Endothelial cell of hepatic sinusoid (primary cell): ENCODE data around the gene PRDM15.

Experiments
- in situ Hi-C: cut with HindIII; loops from 2 replicates; pipeline ENCODE4 v1.10.0; 2017; ENCODE audit warnings: low sequenced_read_pairs

Gene PRDM15

GRCh38 chr21:41784456-41785102 lies 94.6 kb downstream of the PRDM15 start:
- in situ Hi-C loops: no loop called here

- in situ Hi-C loops: no loop called here
Observed at GRCh38 chr21:41783476-41784180, 95.5 kb downstream of the PRDM15 start.

GRCh38 chr21:41781050-41781410 lies 98.1 kb downstream of the PRDM15 start:
- in situ Hi-C loops: no loop called here

- in situ Hi-C loops: no loop called here
Observed at GRCh38 chr21:41780337-41781049, 98.7 kb downstream of the PRDM15 start.

GRCh38 chr21:41779659-41780058 lies 99.5 kb downstream of the PRDM15 start:
- in situ Hi-C loops: no loop called here

- in situ Hi-C loops: no loop called here
Observed at GRCh38 chr21:41778930-41779600, 100.1 kb downstream of the PRDM15 start.

GRCh38 chr21:41777951-41778815 lies 101.0 kb downstream of the PRDM15 start:
- in situ Hi-C loops: no loop called here

GRCh38 chr21:41776778-41777177 lies 102.4 kb downstream of the PRDM15 start:
- in situ Hi-C loops: no loop called here

GRCh38 chr21:41775149-41775472 lies 104.0 kb downstream of the PRDM15 start:
- in situ Hi-C loops: no loop called here

- in situ Hi-C loops: no loop called here
Observed at GRCh38 chr21:41774467-41775148, 104.5 kb downstream of the PRDM15 start.

- in situ Hi-C loops: no loop called here
Observed at GRCh38 chr21:41772351-41773080, 106.6 kb downstream of the PRDM15 start.

GRCh38 chr21:41771625-41771945 lies 107.6 kb downstream of the PRDM15 start:
- in situ Hi-C loops: no loop called here

GRCh38 chr21:41770901-41771624 lies 108.1 kb downstream of the PRDM15 start:
- in situ Hi-C loops: no loop called here

GRCh38 chr21:41769933-41770332 lies 109.2 kb downstream of the PRDM15 start:
- in situ Hi-C loops: loop anchor here (5.0 to 10.0 kb wide), 2 partner anchors 93 to 155 kb away; no protein-coding TSS in a partner anchor

- in situ Hi-C loops: loop anchor here (5.0 to 10.0 kb wide), 2 partner anchors 92 to 155 kb away; no protein-coding TSS in a partner anchor
Observed at GRCh38 chr21:41769521-41769920, 109.6 kb downstream of the PRDM15 start.

GRCh38 chr21:41769111-41769510 lies 110.0 kb downstream of the PRDM15 start:
- in situ Hi-C loops: loop anchor here (5.0 to 10.0 kb wide), 2 partner anchors 92 to 154 kb away; no protein-coding TSS in a partner anchor

- in situ Hi-C loops: loop anchor here (5.0 to 10.0 kb wide), 2 partner anchors 91 to 154 kb away; no protein-coding TSS in a partner anchor
Observed at GRCh38 chr21:41768437-41769042, 110.6 kb downstream of the PRDM15 start.
